Amygdala (tissue), 56 donors: ENCODE results near the gene C2CD4C.
"Not testable (repeated sequence)": the region's sequence is repeated elsewhere in the genome, so short reads cannot be mapped to it uniquely, and the experiment has no call there.

Experiments used
- DNase-seq, 56 donors: peaks; one replicate each; lab custom pipeline; 2025; lab: John Stamatoyannopoulos, UW

The C2CD4C gene

GRCh38 chr19:418761-419671, 10.1 kb upstream of the C2CD4C start:
- no peak for DNase-seq

GRCh38 chr19:416416-416815, 7.5 kb upstream of the C2CD4C start:
- no peak for DNase-seq

GRCh38 chr19:415292-415691, 6.3 kb upstream of the C2CD4C start:
- no peak for DNase-seq

GRCh38 chr19:413756-414420, 4.9 kb upstream of the C2CD4C start:
- no peak for DNase-seq

- no peak for DNase-seq
Measured at GRCh38 chr19:412356-413355, 3.7 kb upstream of the C2CD4C start.

GRCh38 chr19:411723-412355, 2.9 kb upstream of the C2CD4C start:
- no peak for DNase-seq

- DNase-seq = not testable (repeated sequence)
Measured at GRCh38 chr19:411121-411722, 2.3 kb upstream of the C2CD4C start.

- no peak for DNase-seq
Measured at GRCh38 chr19:410243-410781, 1.4 kb upstream of the C2CD4C start.

- DNase-seq = no peak
Measured at GRCh38 chr19:409516-410242, 732 bp upstream of the C2CD4C start.

GRCh38 chr19:408441-408901, 476 bp downstream of the C2CD4C start:
- no peak for DNase-seq

- DNase-seq = no peak
Measured at GRCh38 chr19:407511-408440, 1.2 kb downstream of the C2CD4C start.

- no peak for DNase-seq
Measured at GRCh38 chr19:406971-407510, 1.9 kb downstream of the C2CD4C start.

GRCh38 chr19:406135-406781, 2.7 kb downstream of the C2CD4C start:
- no peak for DNase-seq

- DNase-seq = no peak
Measured at GRCh38 chr19:405121-405965, 3.6 kb downstream of the C2CD4C start.

- DNase-seq = no peak
Measured at GRCh38 chr19:403221-404027, 5.5 kb downstream of the C2CD4C start.
